Stimulated activated CD4-positive, alpha-beta T cell treated with anti-CD3 and anti-CD28 coated beads, Interleukin-15, amount 100 ng/mL, for 1 hour (primary cell): Measurements from ENCODE around the gene PDXP.
"Not testable (repeated sequence)": the region's sequence is repeated elsewhere in the genome, so short reads cannot be mapped to it uniquely, and the experiment has no call there.

Experiments used
- DNase-seq, 2 donors: peaks; one replicate each; pipeline ENCODE4 v3.0.0-alpha.2; 2020; ENCODE audit warnings: low read depth in 1 of 2, low spot score in 1 of 2

The PDXP gene

DNA sequence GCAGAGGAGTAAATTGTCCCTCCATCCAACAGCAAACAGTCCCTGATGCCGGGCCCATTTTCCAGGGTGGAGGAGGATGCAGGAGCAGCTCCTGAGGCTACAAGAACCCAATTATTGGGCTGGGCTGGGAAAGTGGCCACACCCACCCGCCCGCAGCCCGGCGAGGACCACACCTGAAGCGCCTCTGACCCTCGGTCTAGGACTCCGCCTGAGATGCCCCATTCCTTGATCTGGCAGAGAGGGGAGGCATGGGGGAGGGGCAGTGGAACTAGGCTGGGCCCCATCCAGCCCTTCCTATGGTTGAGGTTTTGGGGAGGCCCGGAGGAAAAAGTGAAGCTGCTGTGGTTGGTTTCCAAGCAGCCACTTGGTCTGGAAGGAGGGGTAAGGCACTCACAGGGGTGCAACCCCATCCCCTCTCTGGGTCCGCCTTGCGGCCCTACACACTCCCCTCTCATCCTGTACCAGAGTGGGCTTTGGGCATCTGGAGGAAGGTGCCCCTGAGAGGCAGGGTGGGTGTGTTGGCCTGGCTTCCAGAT, 14.5 kb downstream of the PDXP start:
- no peak for DNase-seq

GRCh38 chr22:37674248-37674647, 15.7 kb downstream of the PDXP start:
- no peak for DNase-seq

GRCh38 chr22:37674951-37675929, 16.7 kb downstream of the PDXP start, which contains the start of gene LGALS1:
TSS of gene LGALS1 (plus strand) at chr22:37675636. CDS start at chr22:37675703, 67 bp downstream.
- DNase-seq, result peak; percentile 30 to 31

DNA sequence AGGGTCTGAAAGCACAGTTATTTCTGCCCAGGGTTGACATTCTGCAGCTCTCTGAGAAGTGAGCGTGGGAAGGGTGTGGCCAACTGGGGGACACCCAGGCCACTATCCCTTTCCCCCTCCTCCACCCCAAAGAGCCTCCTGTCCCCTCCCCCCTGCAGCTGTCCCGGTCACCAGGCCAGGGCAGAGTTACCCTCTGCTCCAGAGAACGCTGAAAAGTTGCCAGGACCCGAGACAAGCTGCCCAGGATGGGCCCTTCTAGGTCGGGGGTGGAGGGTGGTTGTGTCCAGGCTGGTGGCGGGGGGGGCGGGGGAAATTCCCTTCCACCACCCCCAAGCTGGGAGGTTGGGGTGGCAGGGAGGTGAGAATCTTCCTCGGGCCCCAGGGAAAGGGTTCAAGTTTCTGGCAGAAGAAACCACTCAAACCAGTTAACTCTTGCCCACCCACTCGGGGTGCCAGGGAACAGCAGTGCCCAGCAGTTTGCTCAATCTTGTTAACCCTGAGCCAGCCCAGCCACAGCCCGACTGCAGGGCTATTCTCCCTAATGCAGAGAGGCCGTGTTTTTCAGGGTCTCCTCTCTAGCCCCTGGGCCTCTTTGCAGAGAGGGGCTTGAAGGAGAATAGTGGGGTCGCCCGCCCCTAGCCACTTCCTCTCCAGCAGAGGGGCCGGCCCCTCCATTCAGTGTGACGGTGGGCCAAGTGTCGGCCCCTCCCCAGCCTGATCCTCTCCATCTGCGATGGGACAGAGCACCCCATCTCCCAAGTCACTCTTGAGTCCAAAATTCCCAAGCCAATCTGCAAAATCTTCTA, 17.6 kb downstream of the PDXP start:
- no peak for DNase-seq

DNA sequence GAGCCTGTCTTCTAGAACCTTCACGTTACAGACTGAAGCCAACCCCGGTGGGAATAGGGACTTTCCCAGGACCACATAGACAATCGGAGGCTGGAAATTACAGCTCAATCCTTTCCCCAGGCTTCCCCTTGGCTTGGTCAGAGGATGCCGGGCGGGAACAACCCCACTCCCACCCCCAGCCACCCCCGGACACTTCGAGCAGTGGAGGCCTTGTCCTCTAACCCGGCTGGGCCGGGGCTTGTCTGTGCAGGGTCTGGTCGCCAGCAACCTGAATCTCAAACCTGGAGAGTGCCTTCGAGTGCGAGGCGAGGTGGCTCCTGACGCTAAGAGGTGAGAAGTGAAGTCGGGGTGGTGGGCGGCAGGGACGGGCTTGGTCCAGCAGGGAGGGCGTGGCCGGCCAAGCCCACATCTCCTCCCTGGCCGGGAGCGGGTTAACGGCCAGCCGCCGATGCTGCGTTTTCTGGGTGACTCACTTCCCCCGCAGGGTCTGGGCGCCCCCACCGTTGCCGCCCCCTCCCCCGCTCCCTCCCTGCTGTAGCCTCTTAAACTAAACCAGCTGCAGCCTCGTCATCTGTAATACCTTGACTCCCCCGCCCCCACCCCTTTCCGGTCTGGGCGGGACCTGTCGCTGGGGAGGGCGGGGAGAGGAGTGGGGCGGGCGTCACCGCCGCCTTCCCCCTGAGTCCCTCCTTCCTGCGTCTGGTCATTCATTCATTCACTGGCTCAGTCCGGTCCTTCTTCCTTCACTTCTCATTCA, 18.4 kb downstream of the PDXP start:
- DNase-seq, result peak; percentile 88 to 90

- DNase-seq, result no peak
Observed at GRCh38 chr22:37677493-37677974, 19.0 kb downstream of the PDXP start.

- DNase-seq, result no peak
Observed at GRCh38 chr22:37678372-37678771, 19.8 kb downstream of the PDXP start.

GRCh38 chr22:37679670-37680069, 21.1 kb downstream of the PDXP start:
- no peak for DNase-seq

DNA sequence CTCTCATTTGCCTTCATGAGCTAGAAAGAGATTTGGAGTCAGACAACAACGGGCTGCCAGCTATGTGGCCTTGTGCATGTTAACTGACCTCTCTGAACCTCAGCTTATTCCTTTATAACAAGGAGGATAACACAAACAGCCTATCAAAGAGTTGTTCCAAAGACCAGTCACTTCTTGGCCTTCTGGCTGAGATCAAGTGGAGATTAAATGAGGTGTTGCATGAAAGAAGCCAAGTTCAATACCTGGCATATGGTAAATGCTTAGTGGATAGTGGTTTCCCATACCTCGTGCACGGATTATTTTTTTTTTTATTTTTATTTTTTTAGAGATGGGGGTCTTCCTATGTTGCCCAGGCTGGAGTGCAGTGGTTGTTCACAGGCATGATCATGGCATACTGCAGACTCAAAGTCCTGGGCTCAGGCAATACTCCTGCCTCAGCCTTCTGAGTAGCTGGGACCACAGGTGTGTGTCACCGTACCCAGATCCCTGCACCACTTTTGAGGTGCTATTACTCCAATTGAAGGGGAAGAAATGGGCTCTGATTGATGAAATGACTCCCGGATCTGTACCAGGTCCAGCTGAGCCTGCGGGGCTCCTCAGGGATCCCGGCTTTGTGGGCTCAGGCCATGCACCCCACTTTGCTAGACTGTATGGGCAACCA, 21.8 kb downstream of the PDXP start:
- DNase-seq, result no peak

GRCh38 chr22:37681001-37681424, 22.5 kb downstream of the PDXP start:
- DNase-seq, result no peak

DNA sequence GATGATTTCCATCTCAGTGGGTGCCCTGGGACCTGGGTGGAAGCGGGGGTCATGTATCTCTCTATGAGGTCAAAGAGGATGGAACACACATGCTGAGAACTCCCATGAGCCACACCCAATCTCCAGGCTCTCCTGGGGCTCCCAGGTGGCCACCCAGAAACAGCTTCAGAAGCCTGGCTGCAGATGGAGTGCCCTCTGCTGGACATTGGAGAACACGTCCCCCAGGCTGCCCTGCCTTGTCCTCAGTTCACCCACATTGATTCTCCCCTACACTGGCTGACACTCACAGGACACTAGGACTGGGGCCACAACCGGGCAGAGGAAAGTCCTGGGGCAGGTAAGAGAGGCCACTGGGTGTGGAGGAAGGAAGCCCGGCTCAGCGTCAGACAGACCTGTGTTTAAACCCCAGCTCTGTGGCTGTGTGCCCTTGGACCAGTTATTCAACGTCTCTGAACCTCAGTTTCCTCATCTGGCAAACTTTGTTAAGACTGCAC, 23.1 kb downstream of the PDXP start:
- DNase-seq, result peak; percentile 45 to 52

DNA sequence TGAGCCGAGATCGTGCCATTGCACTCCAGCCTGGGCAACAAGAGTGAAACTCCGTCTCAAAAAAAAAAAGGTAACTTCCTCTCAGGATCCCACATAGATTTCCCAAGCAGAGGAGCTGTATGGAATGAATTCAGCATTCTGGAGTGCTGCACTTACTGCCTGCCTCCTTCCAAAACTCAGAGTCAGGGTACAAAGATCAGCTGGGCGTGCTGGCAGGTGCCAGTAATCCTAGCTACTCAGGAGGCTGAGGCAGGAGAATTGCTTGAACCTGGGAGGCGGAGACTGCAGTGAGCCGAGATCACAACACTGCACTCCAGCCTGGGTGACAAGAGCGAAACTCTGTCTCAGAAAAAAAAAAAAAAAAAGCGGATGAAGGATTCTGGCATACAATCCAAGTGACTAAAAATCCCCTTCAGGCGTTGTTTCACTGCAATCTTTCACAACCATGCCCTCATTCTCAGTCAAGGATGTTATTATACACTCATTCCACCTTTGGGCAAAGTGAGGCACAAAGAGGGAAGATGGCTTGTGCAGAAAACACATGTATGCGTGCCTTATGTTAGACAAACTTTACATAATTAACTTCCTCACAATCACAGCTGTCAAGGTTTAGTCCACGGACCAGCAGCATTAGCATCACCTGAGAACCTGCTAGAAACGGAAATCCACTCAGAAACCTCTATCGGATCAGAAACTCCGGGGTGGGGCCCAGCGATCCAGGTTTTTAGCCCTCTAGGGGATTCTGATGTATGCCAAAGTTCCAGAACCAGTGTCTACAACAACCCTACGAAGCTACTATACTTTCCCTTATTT, 26.5 kb downstream of the PDXP start:
- DNase-seq, result no peak

- peak; percentile 56 to 64 for DNase-seq
Observed at GRCh38 chr22:37686002-37686982, 27.8 kb downstream of the PDXP start, which contains the start of gene NOL12. TSS of gene NOL12 (plus strand) at chr22:37686343. CDS start at chr22:37686393, 50 bp downstream.

DNA sequence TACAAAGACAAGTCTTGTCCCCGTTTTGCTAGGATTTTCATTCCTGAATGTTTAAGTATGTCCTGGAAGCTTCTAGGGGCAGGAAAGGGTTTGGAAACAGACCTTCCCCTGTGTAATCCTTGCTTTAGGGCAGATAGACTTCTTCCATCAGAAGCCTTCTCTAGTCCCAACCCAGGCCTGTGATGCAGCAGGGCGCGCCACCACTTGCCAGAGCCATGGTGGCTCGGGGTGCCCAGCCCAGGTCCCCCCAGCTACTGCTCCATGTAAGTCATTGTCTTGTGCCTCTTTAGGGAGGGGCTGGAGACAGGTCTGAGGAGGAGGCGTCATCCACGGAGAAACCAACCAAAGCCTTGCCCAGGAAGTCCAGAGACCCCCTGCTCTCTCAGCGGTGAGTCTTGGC, 31.9 kb downstream of the PDXP start:
- DNase-seq, result no peak

DNA sequence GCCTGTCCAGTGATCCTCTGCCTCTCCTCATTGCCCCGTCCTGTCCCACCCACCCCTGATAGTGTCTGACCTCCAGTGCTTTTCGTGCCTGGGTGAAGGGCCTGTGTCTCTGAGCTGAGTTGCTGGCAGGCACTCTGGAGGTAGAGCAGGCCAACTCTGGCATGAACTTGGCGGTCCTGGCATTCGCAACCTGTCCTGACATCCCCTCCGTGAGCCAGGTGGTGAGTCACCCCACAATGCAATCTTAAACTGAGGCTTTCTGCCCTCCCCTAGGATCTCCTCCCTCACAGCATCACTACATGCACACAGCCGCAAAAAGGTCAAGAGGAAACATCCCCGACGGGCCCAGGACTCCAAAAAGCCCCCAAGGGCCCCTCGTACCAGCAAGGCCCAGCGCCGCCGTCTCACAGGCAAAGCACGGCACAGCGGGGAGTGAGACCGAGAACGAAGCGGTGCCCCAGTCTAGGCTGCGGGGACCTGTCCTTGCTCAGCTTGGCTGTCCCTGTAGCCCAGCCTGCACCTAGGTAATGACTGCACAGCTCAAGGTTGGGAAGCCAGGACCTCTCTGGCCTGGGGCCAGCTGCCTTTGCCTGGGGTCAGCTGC, 32.5 kb downstream of the PDXP start:
- DNase-seq, result no peak

DNA sequence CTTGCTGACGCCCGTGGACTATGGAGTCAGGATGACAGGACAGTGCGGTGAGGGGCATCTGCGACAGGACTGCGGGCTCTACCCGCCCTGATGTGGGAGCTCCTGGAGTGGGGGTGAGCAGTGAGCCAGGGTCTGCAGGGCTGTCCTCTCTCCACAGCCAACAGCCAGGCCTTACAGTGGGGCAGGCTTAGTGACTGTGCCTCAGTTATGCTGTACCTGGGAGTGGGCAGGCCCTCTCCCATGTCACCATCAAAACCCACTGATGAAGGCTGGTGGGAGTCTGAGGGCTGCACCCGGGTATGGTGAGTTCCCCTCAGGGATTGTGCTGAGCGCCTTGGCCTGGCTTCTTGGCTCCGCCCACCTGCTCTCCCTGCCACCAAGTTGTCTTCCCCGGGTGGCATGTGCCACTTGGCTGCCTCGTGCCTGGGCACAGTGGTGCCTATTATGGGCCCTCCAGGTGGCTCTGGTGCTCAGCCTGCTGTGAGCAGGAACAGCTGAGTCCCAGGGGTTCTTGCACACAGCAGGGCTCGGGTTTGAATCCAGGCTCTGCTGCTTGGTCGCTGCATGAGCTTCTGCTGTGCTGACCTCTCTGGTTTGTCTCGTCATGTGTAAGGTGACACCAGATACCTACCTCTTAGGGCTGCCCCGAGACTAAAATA, 34.2 kb downstream of the PDXP start:
- DNase-seq, result no peak

GRCh38 chr22:37694131-37694530, 35.6 kb downstream of the PDXP start:
- not testable (repeated sequence) for DNase-seq
